ENCODE data around the gene SLC41A3. TPM values are rescaled to one million over a fixed set of nuclear protein-coding genes. Genes with fewer than 3 reads are reported as not detected.
"Not testable (repeated sequence)": the region's sequence is repeated elsewhere in the genome, so short reads cannot be mapped to it uniquely, and the experiment has no call there.

SLC41A3 gene
- total and polyA plus RNA-seq, 2 of the 8 experiments (the other 6 are each of a cell fraction or from before 2014, with no cell fraction given) = 30.2 to 56.4 TPM

DNA sequence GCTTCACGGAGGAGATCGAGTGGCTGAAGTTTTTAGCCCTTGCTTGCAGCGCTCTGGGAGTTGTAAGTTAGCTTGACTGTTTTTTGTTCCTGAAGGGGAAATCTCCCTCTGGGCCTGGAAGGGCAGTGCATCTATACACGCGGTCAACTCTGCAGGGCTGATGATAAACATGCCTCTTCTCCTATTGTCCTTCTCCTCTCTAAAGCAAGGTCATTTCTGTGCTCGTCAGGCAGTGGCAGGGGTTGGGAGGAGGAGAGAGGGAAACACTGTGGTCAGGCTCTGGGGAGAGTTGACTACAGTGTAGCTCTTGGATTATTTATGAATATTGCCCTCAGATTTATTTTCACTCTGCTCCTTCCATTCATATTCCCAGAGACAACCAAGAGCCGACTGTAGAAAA lies 106.8 kb downstream of the SLC41A3 start:
- H2BK12ac ChIP-seq (ENCODE audit: low read depth, low read length); H3K27me3 ChIP-seq (replicated peaks in 1 of 4; ENCODE audit: control insufficient read depth in 3 of 4, extremely low read depth in 1 of 4, insufficient read depth in 3 of 4, low read length in 3 of 4); H3K4me2 ChIP-seq (ENCODE audit: insufficient read depth in 1 of 2, low read depth in 2 of 2, low read length in 2 of 2); H2BK5ac ChIP-seq (ENCODE audit: low read depth, low read length); H3K4me1 ChIP-seq (replicated peaks in 1 of 4; ENCODE audit: control insufficient read depth in 3 of 4, insufficient read depth in 4 of 4, low read length in 3 of 4); H3K9me3 ChIP-seq (ENCODE audit: insufficient read depth in 2 of 2, low read depth in 1 of 2, low read length in 1 of 2); H4K91ac ChIP-seq (replicated peaks; ENCODE audit: insufficient read length, low read length); DNase-seq (ENCODE audit: low read depth in 1 of 2, low spot score in 2 of 2); H4K5ac ChIP-seq (ENCODE audit: insufficient read length, low read depth, low read length); H3K23ac ChIP-seq (ENCODE audit: insufficient read length); H4K8ac ChIP-seq (ENCODE audit: extremely low read depth, insufficient read depth, low read length); H3K56ac ChIP-seq (replicated peaks; ENCODE audit: insufficient read length, low read depth, low read length); H2BK120ac ChIP-seq (replicated peaks; ENCODE audit: low read depth, low read length); H3K36me3 ChIP-seq (ENCODE audit: control insufficient read depth in 2 of 4, insufficient read depth in 4 of 4, low read length in 3 of 4); H3K27ac ChIP-seq (ENCODE audit: low read depth, low read length); H3K79me2 ChIP-seq (ENCODE audit: control insufficient read depth in 1 of 2, insufficient read depth in 2 of 2, low read length in 2 of 2); H2BK20ac ChIP-seq (ENCODE audit: low read length); H3K18ac ChIP-seq (ENCODE audit: extremely low read depth, low read length); H3K4ac ChIP-seq (replicated peaks; ENCODE audit: insufficient read length, low read depth, low read length); H3K4me3 ChIP-seq (ENCODE audit: extremely low read depth in 1 of 4, insufficient read depth in 2 of 4, low read depth in 3 of 4, low read length in 4 of 4); H2BK15ac ChIP-seq (ENCODE audit: low read length); H3K23me2 ChIP-seq (ENCODE audit: low read depth, low read length); H2AFZ ChIP-seq (ENCODE audit: low read length); H4K20me1 ChIP-seq (replicated peaks in 1 of 2; ENCODE audit: control insufficient read depth in 1 of 2, insufficient read depth in 2 of 2, low read length in 2 of 2); H2AK5ac ChIP-seq (ENCODE audit: low read depth, low read length); H3K79me1 ChIP-seq (ENCODE audit: low read depth, low read length); POLR2A ChIA-PET (ENCODE audit: partially characterized antibody); H3K14ac ChIP-seq (ENCODE audit: insufficient read length); H3K9ac ChIP-seq (replicated peaks in 1 of 4; ENCODE audit: extremely low read depth in 1 of 4, low read depth in 3 of 4, low read length in 3 of 4): not testable (repeated sequence)
- CTCF ChIA-PET (ENCODE audit: partially characterized antibody) = interaction anchor here (1.1 kb wide), 1 partner anchor 88 kb away, joined by 3 read pairs; no protein-coding TSS in a partner anchor
- peak; percentile 68 for FAIRE-seq
- 100% methylated on average over 1 of the region's 7 CpGs; no CpG with 5 or more reads in 1 of the 2 experiments for WGBS, 2 experiments (ENCODE audit: extremely low coverage in 1 of 2, insufficient coverage in 1 of 2, insufficient read length in 1 of 2, insufficient replicate concordance in 2 of 2, low coverage in 1 of 2, low lambda C conversion rate in 2 of 2, missing lambda C conversion rate in 1 of 2)

DNA sequence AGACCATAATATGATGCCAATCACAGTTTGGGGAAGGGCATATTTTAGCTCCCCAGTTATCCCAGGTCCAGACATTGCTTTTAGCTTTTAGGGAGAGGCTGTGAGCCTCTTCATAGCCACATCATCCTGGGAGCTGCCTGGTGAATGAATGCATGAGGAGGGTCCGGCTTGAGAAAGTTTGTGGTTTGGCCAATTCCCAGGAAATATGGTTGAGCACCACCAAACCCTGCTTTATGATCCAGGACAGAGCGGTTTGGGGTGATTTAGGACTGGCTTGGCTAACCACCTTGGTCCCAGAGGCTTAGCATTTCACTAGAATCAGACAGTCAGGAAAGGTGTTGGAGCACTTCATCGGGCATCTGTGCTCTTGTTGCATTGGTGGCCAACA lies 107.9 kb downstream of the SLC41A3 start:
- H2AK5ac ChIP-seq (ENCODE audit: low read depth, low read length); DNase-seq (ENCODE audit: low read depth in 1 of 2, low spot score in 2 of 2); H2BK15ac ChIP-seq (ENCODE audit: low read length); H3K27ac ChIP-seq (ENCODE audit: low read depth, low read length); H2BK12ac ChIP-seq (ENCODE audit: low read depth, low read length); H3K23ac ChIP-seq (ENCODE audit: insufficient read length); H2AFZ ChIP-seq (ENCODE audit: low read length); H4K91ac ChIP-seq (replicated peaks; ENCODE audit: insufficient read length, low read length); POLR2A ChIA-PET (ENCODE audit: partially characterized antibody); H3K79me2 ChIP-seq (ENCODE audit: control insufficient read depth in 1 of 2, insufficient read depth in 2 of 2, low read length in 2 of 2); H3K4me3 ChIP-seq (ENCODE audit: extremely low read depth in 1 of 4, insufficient read depth in 2 of 4, low read depth in 3 of 4, low read length in 4 of 4); H2BK20ac ChIP-seq (ENCODE audit: low read length); H2BK120ac ChIP-seq (replicated peaks; ENCODE audit: low read depth, low read length); H3K4me2 ChIP-seq (ENCODE audit: insufficient read depth in 1 of 2, low read depth in 2 of 2, low read length in 2 of 2); H3K9ac ChIP-seq (replicated peaks in 1 of 4; ENCODE audit: extremely low read depth in 1 of 4, low read depth in 3 of 4, low read length in 3 of 4); H3K56ac ChIP-seq (replicated peaks; ENCODE audit: insufficient read length, low read depth, low read length); H3K18ac ChIP-seq (ENCODE audit: extremely low read depth, low read length); H3K4ac ChIP-seq (replicated peaks; ENCODE audit: insufficient read length, low read depth, low read length); H4K20me1 ChIP-seq (replicated peaks in 1 of 2; ENCODE audit: control insufficient read depth in 1 of 2, insufficient read depth in 2 of 2, low read length in 2 of 2); FAIRE-seq; H3K36me3 ChIP-seq (ENCODE audit: control insufficient read depth in 2 of 4, insufficient read depth in 4 of 4, low read length in 3 of 4); H4K5ac ChIP-seq (ENCODE audit: insufficient read length, low read depth, low read length); H4K8ac ChIP-seq (ENCODE audit: extremely low read depth, insufficient read depth, low read length); H3K23me2 ChIP-seq (ENCODE audit: low read depth, low read length); H3K27me3 ChIP-seq (replicated peaks in 1 of 4; ENCODE audit: control insufficient read depth in 3 of 4, extremely low read depth in 1 of 4, insufficient read depth in 3 of 4, low read length in 3 of 4); H3K79me1 ChIP-seq (ENCODE audit: low read depth, low read length); H3K9me3 ChIP-seq (ENCODE audit: insufficient read depth in 2 of 2, low read depth in 1 of 2, low read length in 1 of 2); H3K4me1 ChIP-seq (replicated peaks in 1 of 4; ENCODE audit: control insufficient read depth in 3 of 4, insufficient read depth in 4 of 4, low read length in 3 of 4); H2BK5ac ChIP-seq (ENCODE audit: low read depth, low read length); H3K14ac ChIP-seq (ENCODE audit: insufficient read length): not testable (repeated sequence)
- WGBS, 2 experiments (ENCODE audit: extremely low coverage in 1 of 2, insufficient coverage in 1 of 2, insufficient read length in 1 of 2, insufficient replicate concordance in 2 of 2, low coverage in 1 of 2, low lambda C conversion rate in 2 of 2, missing lambda C conversion rate in 1 of 2) = 90% methylated on average over 3 of the region's 3 CpGs; no CpG with 5 or more reads in 1 of the 2 experiments
- CTCF ChIA-PET (ENCODE audit: partially characterized antibody) = interaction anchor here (0.6 to 1.4 kb wide), 2 partner anchors 9 to 270 kb away, joined by 3 to 4 read pairs; no protein-coding TSS in a partner anchor
